ENCODE data around the gene CTIF.

The CTIF gene

DNA sequence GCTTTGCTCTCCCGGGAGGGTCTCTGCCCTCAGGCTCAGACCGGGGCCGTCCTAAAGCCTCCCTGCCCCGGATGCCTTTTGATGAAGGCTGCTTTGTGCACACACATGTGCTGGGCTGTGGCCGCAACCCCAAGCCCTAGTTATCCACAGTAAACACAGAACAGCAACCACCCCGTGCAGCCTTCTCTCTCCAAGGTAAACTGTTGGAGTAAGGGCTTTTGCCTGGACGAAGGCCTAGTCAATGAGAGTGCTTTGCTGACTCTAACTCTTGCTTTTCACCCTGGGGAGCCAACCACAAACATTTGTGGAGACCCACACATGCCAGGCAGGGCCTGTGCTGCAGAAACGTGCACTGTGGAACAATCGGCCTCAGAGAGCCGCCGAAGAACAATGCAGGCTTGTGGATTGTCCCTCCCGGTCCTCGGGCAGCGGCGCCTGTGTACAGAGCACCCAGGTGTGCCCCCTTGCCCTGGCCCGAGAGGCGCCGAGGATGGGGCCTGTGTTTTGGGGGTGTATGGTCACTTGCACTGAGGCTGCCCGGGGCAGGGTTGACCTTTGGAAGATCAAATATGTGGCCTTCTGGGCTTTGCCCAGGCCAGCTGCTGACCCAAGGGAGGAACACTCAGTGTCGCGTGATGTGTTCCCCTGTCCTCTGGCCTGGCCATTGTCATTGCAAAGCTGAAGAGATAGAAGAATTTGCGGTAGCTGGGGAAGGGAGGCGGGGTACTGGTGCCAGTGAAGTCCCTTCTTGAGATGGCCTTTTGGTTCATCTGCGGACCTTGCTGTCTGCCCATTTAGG, 37.0 kb downstream of the CTIF start:
- DNase-seq, result no peak

DNA sequence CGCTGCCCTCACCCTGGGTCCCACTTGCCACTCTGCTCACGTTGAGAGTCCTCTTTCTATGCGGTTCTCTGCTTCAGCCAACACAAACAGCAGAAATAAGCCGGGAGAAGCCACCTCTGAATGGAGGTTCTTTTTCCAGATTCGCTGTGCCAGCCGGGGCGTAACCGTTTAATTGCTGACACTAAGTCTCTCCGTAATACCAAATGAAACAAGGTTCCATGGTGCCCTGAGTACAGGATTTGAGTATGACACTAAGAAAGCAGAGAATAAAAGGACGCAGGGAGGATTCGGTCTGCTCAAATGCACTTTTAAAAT, 37.6 kb downstream of the CTIF start:
- no peak for DNase-seq

DNA sequence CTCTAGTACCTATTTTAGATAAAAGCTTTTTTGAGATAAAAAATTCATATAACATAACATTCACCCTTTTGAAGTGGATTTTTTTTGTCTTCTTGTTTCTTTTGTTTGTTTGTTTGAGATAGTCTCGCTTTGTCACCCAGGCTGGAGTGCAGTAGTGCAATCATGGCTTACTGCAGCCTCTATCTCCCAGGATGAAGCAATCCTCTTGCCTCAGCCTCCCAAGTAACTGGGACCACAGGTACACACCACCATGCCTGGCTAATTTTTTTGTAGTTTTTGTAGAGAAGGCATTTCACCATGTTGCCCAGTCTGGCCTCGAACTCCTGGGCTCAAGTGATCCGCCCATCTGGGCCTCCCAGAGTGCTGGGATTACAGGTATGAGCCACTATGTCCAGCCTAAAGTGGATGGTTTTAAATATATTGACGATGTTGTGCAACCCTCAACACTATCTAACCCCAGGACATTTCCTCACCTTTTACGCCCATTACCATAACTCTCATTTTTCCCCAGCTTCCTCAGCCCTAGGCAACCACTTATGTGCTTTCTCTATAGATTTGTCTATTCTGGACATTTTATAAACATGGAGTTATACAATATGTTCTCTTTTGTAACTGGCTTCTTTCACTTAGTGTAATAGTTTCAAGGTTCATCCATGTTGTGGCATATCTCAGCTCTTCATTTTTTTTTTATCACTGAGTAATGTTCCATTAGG, 38.8 kb downstream of the CTIF start:
- no peak for DNase-seq

DNA sequence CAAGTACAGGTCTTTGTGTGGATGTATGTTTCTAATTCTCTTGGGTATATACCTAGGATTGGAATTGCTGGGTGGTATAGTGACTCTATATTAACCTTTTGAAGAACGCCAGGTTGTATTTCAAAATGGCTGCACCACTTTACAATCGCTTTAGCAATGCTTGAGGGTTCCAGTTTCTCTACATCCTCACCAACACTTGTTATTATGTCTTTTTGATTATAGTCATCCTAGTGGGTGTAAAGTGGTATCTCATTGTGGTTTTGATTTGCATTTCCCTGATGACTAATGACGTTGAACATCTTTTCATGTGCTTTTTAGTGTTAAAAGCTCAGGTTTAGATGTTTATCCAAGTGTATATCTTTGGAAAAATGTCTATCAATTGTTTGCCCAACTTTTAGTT, 39.5 kb downstream of the CTIF start:
- no peak for DNase-seq

DNA sequence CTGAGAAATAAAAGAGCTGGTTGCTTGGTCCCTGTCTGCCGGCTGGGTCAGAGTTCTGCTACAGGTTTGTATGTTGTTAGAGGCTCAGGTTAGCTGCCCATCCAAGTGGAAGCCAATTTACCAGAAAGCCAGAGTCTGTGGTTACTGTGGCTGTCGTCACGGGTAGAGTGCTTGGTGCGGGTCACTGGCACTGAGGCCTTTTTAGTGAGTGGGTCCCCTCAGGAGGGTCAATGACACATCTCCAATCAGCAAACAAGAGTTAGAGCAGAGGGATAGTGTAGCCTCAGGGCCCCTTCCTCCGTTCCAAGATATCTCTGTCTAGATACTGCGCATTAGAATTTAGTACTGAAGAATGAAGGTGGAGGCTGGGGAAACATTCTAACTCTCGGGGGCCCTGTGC, 41.2 kb downstream of the CTIF start:
- no peak for DNase-seq

DNA sequence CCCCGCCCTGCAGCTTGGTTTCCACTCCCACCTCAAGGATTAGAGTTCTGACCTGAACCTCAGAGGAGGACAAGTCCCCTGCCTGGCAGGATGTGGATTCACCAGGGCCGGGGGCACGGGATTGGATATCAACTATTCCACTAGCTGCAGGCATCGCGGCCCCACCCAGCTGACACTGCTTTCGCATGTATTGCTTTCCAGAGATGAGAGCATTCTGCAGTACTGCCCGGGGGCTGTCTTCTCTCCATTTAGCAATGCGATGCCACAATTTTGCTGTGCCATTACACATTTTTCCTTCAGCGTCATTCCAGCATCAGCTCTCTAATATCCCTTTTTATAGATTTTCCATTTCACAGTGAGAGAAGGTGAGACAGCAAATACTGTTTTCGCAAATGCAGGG, 42.0 kb downstream of the CTIF start:
- no peak for DNase-seq

DNA sequence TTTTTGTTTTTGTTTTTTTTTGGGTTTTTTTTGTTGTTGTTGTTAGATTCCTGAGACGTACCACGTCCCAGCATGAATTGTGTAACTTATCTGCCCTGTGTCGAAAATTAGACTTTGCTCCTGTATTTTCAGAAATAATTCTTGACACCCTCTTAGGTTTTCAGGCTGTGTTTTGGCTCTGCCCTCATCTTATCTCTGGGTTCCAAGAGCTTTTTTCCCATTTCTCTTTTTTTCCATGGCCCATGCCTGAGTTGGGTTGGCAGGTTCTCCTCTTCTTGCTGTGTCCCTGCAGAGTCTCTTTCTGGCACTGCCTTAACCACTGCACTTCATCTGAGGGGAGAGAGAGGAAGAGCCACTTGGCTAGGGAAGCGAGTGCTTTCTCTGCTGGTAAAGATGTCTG, 42.4 kb downstream of the CTIF start:
- DNase-seq, result no peak

DNA sequence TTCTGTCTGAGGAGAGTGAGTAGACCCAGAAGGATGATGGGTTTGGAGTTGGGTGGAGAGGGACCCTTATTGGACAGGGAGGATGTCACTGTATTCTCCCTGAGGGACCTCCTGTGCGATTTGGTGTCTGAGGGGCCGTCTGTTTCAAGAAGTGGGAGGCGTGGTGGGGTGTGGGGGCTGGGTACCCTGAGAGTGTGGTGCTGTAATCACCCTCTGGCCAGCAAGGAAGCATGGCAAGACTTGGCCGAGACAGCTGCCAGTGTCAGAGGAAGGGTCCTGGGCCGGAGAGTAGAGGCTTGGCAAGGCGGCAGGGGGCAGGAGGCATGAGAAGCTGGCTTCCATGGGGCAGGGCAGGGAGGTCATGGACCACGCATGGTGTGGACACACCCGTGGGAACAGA, 43.1 kb downstream of the CTIF start:
- DNase-seq, result no peak

DNA sequence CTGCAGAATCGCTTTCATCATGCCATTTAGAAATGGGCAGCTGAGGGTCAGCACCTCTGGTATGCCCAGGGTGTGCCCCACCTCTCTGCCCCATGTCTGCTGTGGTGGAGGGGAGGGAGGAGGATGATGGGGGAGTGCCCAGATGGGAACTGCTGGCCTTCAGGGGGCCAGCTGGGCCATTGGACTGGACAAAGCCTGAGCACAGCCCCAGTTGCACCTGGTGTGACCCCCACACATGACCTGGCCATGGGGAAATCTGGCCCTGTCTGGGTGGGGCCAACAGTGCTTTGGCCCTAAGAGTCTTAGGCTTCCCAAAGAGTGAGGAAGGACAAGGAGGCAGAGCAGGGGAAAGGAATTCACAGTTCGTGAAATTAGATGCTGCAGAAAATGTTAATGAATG, 44.1 kb downstream of the CTIF start:
- DNase-seq, result no peak

DNA sequence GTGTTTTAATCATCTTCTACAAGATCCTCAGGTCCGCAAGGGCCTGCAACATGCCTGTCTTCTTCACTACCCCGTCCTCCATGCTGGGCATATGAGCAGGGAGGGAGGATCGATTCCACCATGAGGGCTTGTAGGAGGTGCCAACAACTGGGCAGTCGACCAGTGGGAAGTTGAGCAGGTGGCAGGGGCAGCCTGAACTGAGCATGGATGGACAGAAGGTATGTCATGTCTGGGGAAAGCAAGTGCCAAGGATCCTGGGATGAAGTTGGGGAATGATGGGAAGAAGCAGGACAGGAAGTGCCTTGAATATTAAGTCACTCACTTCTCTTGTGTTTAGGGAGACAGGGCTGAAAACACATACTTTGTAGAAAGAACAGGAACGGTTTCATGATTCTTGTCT, 44.7 kb downstream of the CTIF start:
- no peak for DNase-seq

DNA sequence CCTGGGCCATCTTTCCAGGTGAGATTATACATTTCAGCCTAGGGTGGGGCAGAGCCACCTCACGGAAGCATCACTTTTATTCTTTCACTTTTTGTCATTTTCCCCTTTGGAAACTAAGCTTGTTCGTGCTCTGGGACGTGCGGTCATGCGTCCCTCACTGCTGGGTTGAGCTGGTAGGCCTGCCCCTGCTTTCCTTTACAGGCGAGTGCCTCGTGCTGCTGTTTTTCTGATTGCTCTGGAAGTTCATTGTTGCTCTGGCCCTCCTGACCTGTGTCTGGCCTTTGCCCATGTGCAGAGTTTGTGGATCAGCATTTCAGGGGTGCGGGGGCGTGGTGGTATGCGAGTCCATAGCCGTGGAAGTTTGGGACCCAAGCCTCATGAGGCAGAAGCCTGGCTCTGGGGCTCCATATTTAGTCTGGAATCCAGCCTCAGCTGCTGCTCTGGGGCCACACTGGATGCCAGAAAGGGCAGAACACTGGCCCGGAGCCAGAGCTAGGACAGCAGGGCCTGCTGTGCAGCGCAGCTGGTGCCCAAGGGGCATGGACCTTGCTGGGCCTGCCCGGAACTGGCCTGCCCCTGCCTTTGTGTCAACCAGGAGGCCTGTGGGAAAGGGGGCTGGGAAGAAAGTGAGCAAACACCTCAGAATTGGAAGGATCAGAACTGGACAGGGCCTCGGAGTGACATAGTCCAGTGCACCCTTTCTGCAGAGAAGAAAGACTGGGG, 51.1 kb downstream of the CTIF start:
- no peak for DNase-seq

DNA sequence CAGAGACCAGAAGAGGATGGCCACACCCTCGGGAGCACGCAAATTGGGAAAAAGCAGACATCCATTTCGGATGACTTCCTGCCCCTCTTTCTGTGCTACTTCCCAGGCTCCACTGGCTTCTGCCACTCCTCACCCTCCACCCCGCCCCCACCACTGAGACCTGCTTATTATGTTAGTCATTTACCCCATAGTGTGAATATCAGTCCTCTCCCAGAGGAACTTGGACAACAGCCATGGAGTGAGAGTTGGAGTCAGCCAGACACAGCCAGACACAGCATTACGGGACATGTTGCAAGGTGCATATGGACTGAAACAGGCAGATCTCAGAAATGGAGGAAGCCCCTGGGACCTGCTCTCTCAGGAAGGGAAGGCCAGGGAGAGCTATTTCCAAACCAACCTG, 51.8 kb downstream of the CTIF start:
- DNase-seq, result no peak

DNA sequence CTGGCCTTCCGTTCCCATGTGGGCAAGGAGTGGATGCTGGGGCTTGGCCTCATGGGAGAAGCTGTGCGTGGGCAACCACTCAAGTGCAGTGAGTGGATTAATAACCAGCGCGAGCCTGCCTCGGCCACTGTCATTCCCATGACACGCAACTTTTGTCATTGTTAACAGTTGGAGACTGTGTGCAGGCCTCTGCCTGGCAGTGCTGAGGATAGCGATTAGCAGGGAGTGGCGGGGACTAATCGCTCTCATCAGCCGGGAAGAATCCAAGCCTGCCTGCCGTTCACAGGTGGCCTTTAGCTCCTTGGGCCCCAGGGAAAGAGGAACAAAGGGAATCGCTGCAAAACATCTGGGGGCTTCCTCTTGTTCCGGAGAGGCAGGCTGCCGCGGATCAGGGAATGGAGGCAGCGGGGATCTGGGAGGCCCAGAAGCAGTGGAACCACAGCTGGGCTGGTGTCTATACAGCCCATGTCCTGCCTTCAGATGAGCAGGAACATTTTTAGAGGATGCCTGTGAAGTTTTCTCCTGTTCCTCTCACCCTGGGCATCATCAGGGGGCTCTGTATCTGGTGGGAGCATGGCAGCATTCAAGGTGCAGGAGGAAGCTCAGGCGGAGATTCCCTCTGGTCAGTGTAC, 53.8 kb downstream of the CTIF start:
- no peak for DNase-seq

DNA sequence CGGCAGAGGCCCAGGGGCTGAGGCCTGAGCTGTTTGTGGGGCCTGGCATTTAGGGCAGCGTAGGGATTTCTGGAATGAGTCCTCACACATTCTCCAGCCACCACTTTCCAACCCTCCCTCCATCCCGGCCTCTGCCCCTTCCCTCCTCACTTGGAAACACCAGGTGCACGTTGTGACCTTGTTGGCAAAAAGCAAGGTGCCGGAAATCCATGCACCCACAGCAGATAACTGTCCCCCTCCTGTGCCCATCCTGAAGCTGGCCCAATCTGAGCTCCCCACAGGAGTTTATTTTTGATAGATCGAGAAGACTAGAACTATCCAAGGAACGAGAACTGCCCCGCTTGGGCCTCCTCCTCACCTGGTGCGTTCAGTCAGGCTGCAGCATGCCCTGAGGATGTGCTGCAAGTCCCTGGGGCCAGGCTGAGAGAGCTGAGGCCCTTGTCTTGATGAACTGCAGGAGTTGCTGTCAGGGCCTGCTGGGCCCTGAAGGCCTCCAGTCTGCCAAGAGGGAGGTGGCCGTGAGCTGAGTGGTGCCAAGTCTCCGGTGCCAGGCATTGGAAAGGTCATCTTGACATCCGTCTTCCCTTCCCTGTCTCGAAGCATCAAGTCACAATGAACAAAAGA, 55.8 kb downstream of the CTIF start:
- DNase-seq, result no peak

DNA sequence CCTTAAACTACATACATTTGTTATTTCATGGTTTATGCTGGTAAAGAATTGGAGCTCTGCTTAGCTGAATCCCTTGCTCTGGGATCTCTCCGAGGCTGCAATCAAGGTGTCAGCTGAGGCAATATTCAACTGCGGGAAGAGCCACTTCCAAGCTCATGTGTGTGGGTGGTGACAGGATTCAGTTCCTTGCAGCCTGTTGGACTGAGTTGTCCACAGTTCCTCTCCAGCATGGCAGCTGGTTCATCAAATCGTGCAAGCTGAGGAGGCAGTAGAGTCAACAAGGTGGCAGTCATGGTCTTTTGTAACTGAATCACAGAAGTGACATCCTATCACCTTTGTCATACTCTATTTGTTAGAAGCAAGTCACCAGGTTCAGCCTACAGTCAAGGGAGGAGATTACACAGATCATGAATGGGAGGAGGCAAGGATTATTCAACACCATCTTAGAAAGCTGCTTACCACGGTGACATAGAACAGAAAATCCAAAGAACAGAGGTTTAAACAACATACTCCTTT, 56.9 kb downstream of the CTIF start:
- DNase-seq, result no peak

DNA sequence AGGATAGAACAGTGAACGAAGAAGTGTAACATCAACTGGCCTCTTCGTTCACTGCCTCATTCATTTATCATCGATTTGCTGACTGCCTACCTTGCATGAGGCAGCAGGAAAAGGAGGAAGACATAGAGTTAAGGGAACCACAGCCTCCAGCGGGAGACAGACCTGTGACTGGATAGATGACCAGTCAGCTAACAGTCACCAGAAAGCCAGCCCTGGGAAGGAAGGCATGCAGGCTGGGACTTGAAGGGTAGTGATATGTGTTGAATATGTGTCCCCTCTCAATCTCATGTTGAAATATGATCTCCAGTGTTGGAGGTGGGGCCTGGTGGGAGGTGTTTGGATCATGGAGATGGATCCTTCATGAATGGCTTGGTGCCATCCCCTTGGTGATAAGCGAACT, 58.3 kb downstream of the CTIF start:
- no peak for DNase-seq

DNA sequence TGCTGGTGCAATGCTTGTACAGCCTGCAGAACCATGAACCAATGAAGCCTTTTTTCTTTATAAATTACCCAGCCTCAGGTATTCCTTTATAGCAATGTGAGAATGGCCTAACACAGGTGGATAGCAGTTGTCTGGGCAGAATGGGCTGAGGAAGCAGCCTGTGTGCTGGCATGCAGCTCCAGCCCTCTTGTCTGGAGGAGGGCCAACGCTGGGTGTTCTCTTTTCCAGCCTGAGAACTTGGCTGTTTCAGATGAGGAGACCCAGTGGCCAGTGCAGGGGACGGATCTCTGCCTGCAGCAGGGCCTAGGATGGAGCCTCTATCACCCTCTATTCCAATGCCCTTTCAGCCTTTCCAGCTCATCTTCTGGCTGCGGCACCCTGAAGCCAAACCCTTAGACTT, 58.8 kb downstream of the CTIF start:
- DNase-seq, result no peak

DNA sequence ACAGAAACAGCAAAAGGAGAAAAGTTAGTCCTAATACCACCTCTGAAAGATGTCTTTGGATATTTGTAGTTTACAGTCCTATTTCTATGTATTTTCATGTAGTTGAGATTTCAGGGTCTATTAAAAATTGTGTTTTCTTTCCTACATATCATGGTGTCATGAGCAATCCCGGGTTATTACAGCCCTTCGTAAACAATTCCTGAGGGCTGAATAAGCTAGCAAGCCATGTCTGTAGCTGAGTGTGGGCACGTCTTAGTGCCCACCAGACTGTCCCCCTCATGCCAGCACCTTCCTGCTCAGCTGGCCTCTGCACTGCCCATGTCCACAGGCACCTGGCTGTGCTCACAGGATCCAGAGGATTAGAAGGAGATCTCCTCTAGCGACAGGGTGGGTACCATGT, 60.6 kb downstream of the CTIF start:
- no peak for DNase-seq

DNA sequence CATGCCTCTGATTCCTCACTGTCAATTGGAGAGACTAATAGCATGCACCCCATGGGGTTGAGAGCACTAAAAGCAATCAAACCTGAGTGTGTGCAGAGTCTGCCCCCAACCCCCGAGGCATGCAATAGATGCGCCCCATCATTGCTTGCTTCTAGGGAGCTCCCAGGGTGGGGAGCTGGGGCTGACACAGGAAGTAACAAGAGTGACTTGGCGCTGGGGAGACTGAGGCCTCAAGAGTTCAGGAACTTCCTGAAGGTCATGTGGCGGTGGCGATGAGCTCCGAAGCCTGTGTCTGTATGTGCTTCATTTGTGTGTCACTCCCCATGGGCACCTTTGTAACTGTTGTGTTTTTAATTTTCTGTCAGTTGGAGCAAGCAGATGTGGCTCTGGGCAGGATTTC, 61.2 kb downstream of the CTIF start:
- no peak for DNase-seq

DNA sequence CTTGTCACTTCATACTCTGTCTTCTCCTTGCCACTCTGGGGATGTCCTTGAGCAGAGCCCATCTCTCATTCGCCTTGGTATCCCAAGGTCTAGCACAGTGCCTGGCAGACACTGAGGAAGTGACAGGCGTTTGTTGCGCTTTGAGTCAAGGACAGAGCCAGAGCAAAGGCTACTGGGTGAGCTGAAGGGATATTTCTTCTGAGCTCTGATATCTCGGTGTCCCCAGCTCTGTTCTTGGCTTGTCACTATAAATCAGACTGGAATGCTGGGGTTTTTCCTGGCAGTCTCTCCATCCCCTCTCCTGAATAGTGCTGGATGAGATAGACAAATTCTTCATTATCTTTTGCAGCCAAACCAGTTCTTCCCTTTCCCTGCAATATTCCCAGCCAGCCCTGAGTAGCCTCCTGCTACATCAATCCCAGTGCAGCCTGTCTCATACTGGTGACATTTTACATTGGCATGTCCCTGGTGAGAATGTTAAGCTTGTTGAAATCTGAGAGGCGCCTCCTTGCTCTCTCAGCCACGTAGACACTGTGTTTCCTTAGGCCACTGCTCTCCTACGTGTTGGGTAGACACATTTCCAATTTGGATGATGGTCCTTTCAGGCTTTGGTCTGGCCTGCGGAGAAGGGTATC, 61.7 kb downstream of the CTIF start:
- DNase-seq, result no peak

DNA sequence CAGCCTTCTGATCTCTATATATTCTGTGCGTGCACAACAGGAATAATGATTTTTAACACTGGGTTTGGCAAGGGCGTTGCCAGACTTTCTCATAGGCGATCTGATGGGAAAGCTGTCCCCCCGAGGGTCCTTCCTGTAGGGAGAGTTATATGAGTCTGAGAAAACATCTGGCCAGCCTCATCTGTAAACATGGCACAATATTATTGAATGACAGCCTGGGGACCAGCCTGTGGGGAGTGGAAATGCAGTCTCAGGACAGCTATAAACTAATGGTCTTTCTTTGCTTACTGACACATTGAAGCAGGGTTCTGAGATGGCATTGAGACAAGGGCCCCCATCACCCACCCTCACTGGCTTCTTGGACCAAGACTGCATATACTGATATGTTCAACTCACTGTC, 62.5 kb downstream of the CTIF start:
- DNase-seq, result no peak

DNA sequence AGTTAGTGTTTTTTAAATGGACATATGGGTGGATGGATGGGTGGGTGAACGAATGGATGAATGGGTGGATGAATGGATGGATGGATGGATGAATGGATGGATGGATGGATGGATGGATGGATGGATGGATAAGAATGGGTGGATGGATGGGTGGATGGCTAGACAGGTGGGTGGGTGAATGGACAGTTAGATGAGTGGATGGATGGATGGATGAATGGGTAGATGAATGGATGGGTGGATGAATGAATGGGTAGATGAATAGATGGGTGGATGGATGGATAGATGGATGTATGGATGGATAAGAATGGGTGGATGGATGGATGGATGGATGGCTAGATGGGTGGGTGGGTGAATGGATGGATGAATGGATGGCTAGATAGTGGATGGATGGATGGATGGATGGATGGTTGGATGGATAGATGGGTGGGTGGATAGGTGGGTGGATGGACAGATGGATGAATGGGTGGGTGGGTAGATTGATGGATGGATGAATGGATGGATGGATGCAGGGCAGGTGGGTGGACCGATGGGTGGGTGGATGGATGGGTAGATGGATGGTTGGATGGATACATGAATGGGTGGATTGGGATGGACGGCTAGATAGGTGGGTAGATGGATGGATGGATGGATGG, 64.0 kb downstream of the CTIF start:
- DNase-seq, result no peak

Measured in CD4-positive, alpha-beta T cell treated with Interleukin-1 beta for 1 hour (primary cell).